HepG2 (cell line): Measurements from ENCODE around the gene SSNA1. TPM values are rescaled to one million over a fixed set of nuclear protein-coding genes. Genes with fewer than 3 reads are reported as not detected.

Experiments
- ATAC-seq: fragments of 200-7000 bp; cut with Tn5 transposase; 3 replicates; pipeline ENCODE4 v1.9.1; 2020; ENCODE audit warnings: mild to moderate bottlenecking, moderate library complexity
- BruUV-seq: library from RNA; stranded (reverse); fragments of 400-500 nt; replicated peaks from 2 replicates; lab custom pipeline; 2021; lab: Mats Ljungman, UMichigan
- CTCF ChIA-PET: fragments of 300-600 bp; formaldehyde crosslinking; extraction: SDS; loops from one replicate; lab custom pipeline; 2021; ENCODE audit warnings: low total read pairs, inconsistent platforms, low intra/inter-chr PET ratio; lab: Yijun Ruan, JAX
- POLR2A ChIA-PET: fragments of 350-600 bp; sonication (Branson Sonifier 250); formaldehyde crosslinking; loops from one replicate; lab custom pipeline; 2020; ENCODE audit warnings: antibody characterized with exemption, inconsistent platforms; lab: Yijun Ruan, JAX
- DNase-seq: peaks from one replicate; pipeline ENCODE4 v3.0.0-alpha.2; 2015; ENCODE audit warnings: low spot score
- FAIRE-seq: peaks from 3 replicates; lab custom pipeline; 2011; peaks lifted over from hg19 to GRCh38; lab: Jason Lieb, UNC
- H2AFZ ChIP-seq: one replicate; pipeline ENCODE4 v1.6.1; 2011; ENCODE audit warnings: low read length, inconsistent platforms
- H3K27ac ChIP-seq: fragments of 300-600 bp; 3 replicates; pipeline ENCODE4 v1.8.0; 2011; ENCODE audit warnings: mixed run types, mild to moderate bottlenecking, mixed read lengths, low read length, inconsistent platforms; ENCODE audit not compliant: insufficient read depth; ENCODE audit errors: extremely low read length
- H3K27me3 ChIP-seq, 2 experiments: fragments of 200-600 bp in 1 of 2; 2 replicates in 1 of 2; 3 replicates in 1 of 2; pipeline versions ENCODE4 v1.6.0 to v1.8.0; 2011; ENCODE audit warnings: low read length in 2 of 2, mild to moderate bottlenecking in 2 of 2, moderate library complexity in 2 of 2, inconsistent platforms in 1 of 2; ENCODE audit not compliant: insufficient read depth in 2 of 2, control insufficient read depth in 1 of 2
- H3K36me3 ChIP-seq, 2 experiments: fragments of 200-600 bp in 1 of 2; replicated peaks in 1 of 2; 2 replicates in 1 of 2; 3 replicates in 1 of 2; pipeline versions ENCODE4 v1.5.1 to v1.8.0; 2011; ENCODE audit warnings: low read length in 2 of 2, inconsistent platforms in 1 of 2; ENCODE audit not compliant: insufficient read depth in 2 of 2, control insufficient read depth in 1 of 2
- H3K4me1 ChIP-seq: 2 replicates; pipeline ENCODE4 v1.5.1; 2012; ENCODE audit warnings: low read length, inconsistent platforms; ENCODE audit not compliant: insufficient read depth
- H3K4me2 ChIP-seq: 2 replicates; pipeline ENCODE4 v1.6.0; 2011; ENCODE audit warnings: low read depth, low read length, inconsistent platforms
- H3K4me3 ChIP-seq, 3 experiments: fragments of 200-600 bp in 1 of 3; sonication (generic), shearing (Covaris generic) in 1 of 3; replicated peaks in 1 of 3; 2 replicates each; pipeline ENCODE4 v1.5.1; 2011 to 2016; ENCODE audit warnings: low read length in 3 of 3, inconsistent platforms in 2 of 3, low read depth in 2 of 3, mild to moderate bottlenecking in 2 of 3, control low read depth in 1 of 3, mixed read lengths in 1 of 3; ENCODE audit not compliant: insufficient read depth in 1 of 3
- H3K79me2 ChIP-seq: one replicate; pipeline ENCODE4 v1.6.1; 2011; ENCODE audit warnings: low read length, inconsistent platforms; ENCODE audit not compliant: insufficient read depth
- H3K9ac ChIP-seq: 2 replicates; pipeline ENCODE4 v1.6.0; 2011; ENCODE audit warnings: mild to moderate bottlenecking, low read depth, low read length, inconsistent platforms; ENCODE audit not compliant: insufficient read depth
- H3K9me3 ChIP-seq: 2 replicates; pipeline ENCODE4 v1.5.1; 2012; ENCODE audit warnings: mild to moderate bottlenecking, low read length
- H4K20me1 ChIP-seq: 2 replicates; pipeline ENCODE4 v1.6.0; 2011; ENCODE audit warnings: inconsistent platforms, mild to moderate bottlenecking, low read length, moderate library complexity; ENCODE audit not compliant: insufficient read depth
- AGO1 ChIP-seq: fragments of 200-400 bp; formaldehyde crosslinking; IDR thresholded peaks from 2 replicates; pipeline ENCODE4 v1.6.1; 2017; ENCODE audit warnings: mild to moderate bottlenecking, low read depth, low read length, moderate library complexity; ENCODE audit not compliant: poor library complexity, severe bottlenecking
- AKAP8 ChIP-seq: sonication (generic); formaldehyde crosslinking; IDR thresholded peaks from 2 replicates; pipeline ENCODE4 v1.5.1; 2020; ENCODE audit warnings: mild to moderate bottlenecking, missing genetic modification reagents
- ATF5 ChIP-seq: sonication (generic); formaldehyde crosslinking; IDR thresholded peaks from 2 replicates; pipeline ENCODE4 v1.4.0; 2020; ENCODE audit warnings: mild to moderate bottlenecking, low read depth, missing genetic modification reagents
- FOXK2 ChIP-seq: fragments of 450-650 bp; IDR thresholded peaks from 2 replicates; pipeline ENCODE4 v1.6.1; 2016
- HOXA7 ChIP-seq: sonication (generic); formaldehyde crosslinking; IDR thresholded peaks from 2 replicates; pipeline ENCODE4 v1.8.1; 2022; ENCODE audit warnings: mild to moderate bottlenecking, missing genetic modification reagents, moderate library complexity
- JARID2 ChIP-seq: sonication (generic); formaldehyde crosslinking; IDR thresholded peaks from 2 replicates; pipeline ENCODE4 v1.8.1; 2023; ENCODE audit warnings: missing genetic modification reagents, inconsistent platforms; ENCODE audit not compliant: insufficient replicate concordance
- KDM1A ChIP-seq: IDR thresholded peaks from 2 replicates; pipeline ENCODE4 v1.6.1; 2016; ENCODE audit warnings: missing compliant biosample characterization
- MXD4 ChIP-seq: IDR thresholded peaks from 2 replicates; pipeline ENCODE4 v1.6.1; 2016; ENCODE audit warnings: mild to moderate bottlenecking, missing biosample characterization, missing genetic modification reagents
- NR3C1 ChIP-seq: sonication (generic); formaldehyde crosslinking; IDR thresholded peaks from 2 replicates; pipeline ENCODE4 v1.4.0; 2020; ENCODE audit warnings: missing genetic modification reagents
- XBP1 ChIP-seq: sonication (generic); formaldehyde crosslinking; IDR thresholded peaks from 2 replicates; pipeline ENCODE4 v1.5.0; 2020; ENCODE audit warnings: missing genetic modification reagents
- ZBTB34 ChIP-seq: sonication (generic); formaldehyde crosslinking; IDR thresholded peaks from 2 replicates; pipeline ENCODE4 v1.8.0; 2022; ENCODE audit warnings: mild to moderate bottlenecking, missing genetic modification reagents
- ZBTB42 ChIP-seq: sonication (generic); formaldehyde crosslinking; IDR thresholded peaks from 2 replicates; pipeline ENCODE4 v1.5.0; 2020; ENCODE audit warnings: mild to moderate bottlenecking, missing genetic modification reagents
- ZFX ChIP-seq: sonication (generic); formaldehyde crosslinking; IDR thresholded peaks from 2 replicates; pipeline ENCODE4 v1.4.0; 2020; ENCODE audit warnings: mild to moderate bottlenecking, low read depth, missing genetic modification reagents, moderate library complexity
- ZNF24 ChIP-seq: fragments of 450-650 bp; IDR thresholded peaks from 2 replicates; pipeline ENCODE4 v1.6.1; 2017; ENCODE audit warnings: antibody characterized with exemption, mild to moderate bottlenecking
- ZNF543 ChIP-seq: sonication (generic); formaldehyde crosslinking; IDR thresholded peaks from 2 replicates; pipeline ENCODE4 v1.4.0; 2020; ENCODE audit warnings: mild to moderate bottlenecking, missing genetic modification reagents
- ZNF891 ChIP-seq: sonication (generic); formaldehyde crosslinking; IDR thresholded peaks from 2 replicates; pipeline ENCODE4 v1.5.0; 2020; ENCODE audit warnings: mild to moderate bottlenecking, missing genetic modification reagents
- WGBS: methylation state at CpG from one replicate; pipeline ENCODE4 v1.1.6; 2017; ENCODE audit warnings: low lambda C conversion rate; 5-methylcytosine and 5-hydroxymethylcytosine counted together
- in situ Hi-C: cut with HindIII; loops from 2 replicates; pipeline ENCODE4 v1.10.0; 2017; ENCODE audit warnings: low pct_unique_long_range_greater_than_20kb; ENCODE audit not compliant: extremely low pct_ligation_motif_present
- intact Hi-C: fragments of 100-400 bp; cut with micrococcal nuclease; formaldehyde crosslinking; loops from one replicate; pipeline ENCODE4 v1.10.0; 2022; ENCODE audit not compliant: unreplicated experiment
- polyA plus RNA-seq, 8 experiments: library from polyadenylated mRNA; depleted of rRNA in 3 of 8; stranded (reverse) in 7 of 8; unstranded in 1 of 8; fragments of >200 nt; fragmentation: Illumina TruSeq in 4 of 8; extraction: Trizol in 4 of 8; gene quantifications; 2 replicates each; pipeline versions ENCODE4 v1.2.1 to v1.2.3, GENCODE V29; 2011 to 2016; ENCODE audit warnings: low read depth in 4 of 8, missing spikeins in 1 of 8, mixed read lengths in 1 of 8; ENCODE audit not compliant: insufficient read depth in 1 of 8
- total RNA-seq, 5 experiments: library from RNA; depleted of rRNA; stranded (reverse); fragments of >200 nt; fragmentation: Illumina TruSeq; extraction: Trizol; gene quantifications; 2 replicates each; pipeline ENCODE4 v1.2.3, GENCODE V29; 2016; ENCODE audit warnings: low read depth in 1 of 5
- TF ChIP-seq, protein P1 (sequence below): sonication (generic); formaldehyde crosslinking; conservative IDR thresholded peaks from 2 replicates; pipeline ENCODE4 v1.8.0; 2022; ENCODE audit warnings: mild to moderate bottlenecking, moderate library complexity, missing genetic modification reagents

Gene SSNA1
- total and polyA plus RNA-seq, 2 of the 13 experiments (the other 11 are each of a cell fraction or from before 2014, with no cell fraction given), result 35.9 to 49.4 TPM

DNA sequence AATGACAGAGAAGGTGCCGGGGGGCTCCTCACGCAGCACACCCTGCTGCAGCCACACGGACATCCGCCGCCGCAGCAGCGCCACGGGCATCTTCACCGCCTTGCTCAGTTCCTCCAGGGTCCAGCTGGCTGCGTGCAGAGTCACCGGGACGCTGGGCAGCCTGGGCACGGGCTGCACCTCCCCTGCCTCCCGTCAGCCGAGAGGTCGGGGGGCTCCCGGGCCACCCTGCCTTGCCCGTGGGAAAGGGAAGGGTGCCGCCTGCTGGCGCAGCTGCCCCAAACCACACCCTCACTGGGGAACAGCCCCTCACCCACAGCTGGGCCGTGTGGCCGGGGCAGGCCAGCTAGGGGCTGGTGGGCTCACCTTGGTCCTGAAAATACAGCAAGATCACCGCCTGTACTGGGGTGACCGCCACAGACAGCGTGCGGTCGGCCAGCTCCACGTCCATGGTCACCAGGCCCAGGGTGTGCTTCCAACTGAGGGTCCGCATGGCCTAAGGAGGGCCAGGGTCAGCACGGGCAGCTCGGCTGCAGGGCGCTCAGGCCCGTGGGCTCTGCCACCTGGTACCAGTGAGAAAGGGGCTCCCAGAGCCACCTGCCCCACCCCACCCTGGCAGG lies 13.0 kb upstream of the SSNA1 start:
- Histone ChIP-seq H3K27ac (no peak overlapping the region), H3K79me2 (no peaks in the 10 kb centered on the region), H2AFZ (no peak overlapping the region), H3K36me3 (peaks cover 3 to 6% of the 10 kb centered on the region in 2 experiments; a peak in 2 of 5 replicates), H3K9ac (no peak overlapping the region), H3K9me3 (no peaks in the 10 kb centered on the region), H4K20me1 (no peaks in the 10 kb centered on the region), H3K4me1 (0 out of 2 replicates have a peak, but pooled peaks cover under 1% of the 10 kb centered on the region), H3K4me3 (no peak overlapping the region), H3K4me2 (no peak overlapping the region), H3K27me3 (peaks cover 0 to 18% of the 10 kb centered on the region in 2 experiments; a peak in 3 of 5 replicates)
- CTCF ChIA-PET, result no interaction called here
- intact Hi-C loops, result loop anchor here (10.0 kb wide), 1 partner anchor 61 kb away; the partner anchor contains the start of gene DPP7
- FAIRE-seq (no peak), DNase-seq (no peak), ATAC-seq (no peak)
- in situ Hi-C loops, result no loop called here
- no TSS peak for BruUV-seq
- WGBS, result 92% methylated on average over 19 of the region's 33 CpGs
- POLR2A ChIA-PET, result interaction anchor here (1.4 to 1.6 kb wide), 3 partner anchors 25 to 102 kb away, joined by 3 to 6 read pairs (median 3); partner anchors contain the start of genes TOR4A and TPRN
- TF ChIP-seq JARID2 (CRISPR knock-in tag), result no peak
- TF ChIP-seq AGO1, result peak; percentile 18
- no peak for TF ChIP-seq MXD4 (CRISPR knock-in tag)
- no peak for TF ChIP-seq ZNF543 (CRISPR knock-in tag)
- TF ChIP-seq ZBTB34, result no peak
- no peak for TF ChIP-seq FOXK2
- no peak for TF ChIP-seq KDM1A (CRISPR knock-in tag)
- TF ChIP-seq, protein P1, sequence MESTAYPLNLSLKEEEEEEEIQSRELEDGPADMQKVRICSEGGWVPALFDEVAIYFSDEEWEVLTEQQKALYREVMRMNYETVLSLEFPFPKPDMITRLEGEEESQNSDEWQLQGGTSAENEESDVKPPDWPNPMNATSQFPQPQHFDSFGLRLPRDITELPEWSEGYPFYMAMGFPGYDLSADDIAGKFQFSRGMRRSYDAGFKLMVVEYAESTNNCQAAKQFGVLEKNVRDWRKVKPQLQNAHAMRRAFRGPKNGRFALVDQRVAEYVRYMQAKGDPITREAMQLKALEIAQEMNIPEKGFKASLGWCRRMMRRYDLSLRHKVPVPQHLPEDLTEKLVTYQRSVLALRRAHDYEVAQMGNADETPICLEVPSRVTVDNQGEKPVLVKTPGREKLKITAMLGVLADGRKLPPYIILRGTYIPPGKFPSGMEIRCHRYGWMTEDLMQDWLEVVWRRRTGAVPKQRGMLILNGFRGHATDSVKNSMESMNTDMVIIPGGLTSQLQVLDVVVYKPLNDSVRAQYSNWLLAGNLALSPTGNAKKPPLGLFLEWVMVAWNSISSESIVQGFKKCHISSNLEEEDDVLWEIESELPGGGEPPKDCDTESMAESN (CRISPR knock-in tag), result no peak
- TF ChIP-seq ZNF891, result no peak
- TF ChIP-seq AKAP8 (CRISPR knock-in tag), result 0 out of 2 replicates have a peak, but pooled peaks have one; percentile 32
- TF ChIP-seq ZFX (CRISPR knock-in tag), result no peak
- no peak for TF ChIP-seq NR3C1 (CRISPR knock-in tag)
- no peak for TF ChIP-seq HOXA7
- TF ChIP-seq XBP1 (CRISPR knock-in tag), result no peak
- no peak for TF ChIP-seq ZBTB42 (CRISPR knock-in tag)
- TF ChIP-seq ZNF24, result no peak
- TF ChIP-seq ATF5 (CRISPR knock-in tag), result no peak
